NCI-H1417 treated with DMSO at 0.1 percent for 48 hours (cell line): ENCODE measurements around the gene BICRAL.
A peak's percentile ranks its signal among the peaks of the same experiment; 100 is the strongest.
"Not testable (repeated sequence)": the region's sequence is repeated elsewhere in the genome, so short reads cannot be mapped to it uniquely, and the experiment has no call there.

Source experiments
- DNase-seq: peaks from one replicate; lab custom pipeline; 2025; lab: John Stamatoyannopoulos, UW

Gene BICRAL

GRCh38 chr6:42841844-42842584, 60.2 kb downstream of the BICRAL start:
- DNase-seq = no peak

GRCh38 chr6:42845327-42845694, 63.5 kb downstream of the BICRAL start:
- no peak for DNase-seq

GRCh38 chr6:42846505-42846904, 64.7 kb downstream of the BICRAL start:
- no peak for DNase-seq

- no peak for DNase-seq
These were observed 66.8 kb downstream of the BICRAL start for GRCh38 chr6:42848700-42849099.

GRCh38 chr6:42851599-42851998, 69.7 kb downstream of the BICRAL start:
- no peak for DNase-seq

GRCh38 chr6:42860036-42860435, 78.2 kb downstream of the BICRAL start:
- no peak for DNase-seq

GRCh38 chr6:42860481-42860880, 78.6 kb downstream of the BICRAL start:
- DNase-seq = no peak

- DNase-seq = no peak
These were observed 82.8 kb downstream of the BICRAL start for GRCh38 chr6:42864602-42865001.

- DNase-seq = no peak
These were observed 88.5 kb downstream of the BICRAL start for GRCh38 chr6:42870145-42870936.

GRCh38 chr6:42871711-42872110, 89.9 kb downstream of the BICRAL start:
- no peak for DNase-seq

- DNase-seq = no peak
These were observed 91.5 kb downstream of the BICRAL start for GRCh38 chr6:42873313-42873712.

- DNase-seq = no peak
These were observed 95.8 kb downstream of the BICRAL start for GRCh38 chr6:42877695-42878094.

- DNase-seq = peak; percentile 78
These were observed 97.8 kb downstream of the BICRAL start, which contains the start of gene RPL7L1 for GRCh38 chr6:42879372-42880239. Gene RPL7L1, plus strand, starts transcription at chr6:42879616. Its CDS starts 295 bp downstream, at chr6:42879911.

GRCh38 chr6:42880240-42880817, 98.5 kb downstream of the BICRAL start:
- not testable (repeated sequence) for DNase-seq

GRCh38 chr6:42880871-42881270, 99.0 kb downstream of the BICRAL start:
- DNase-seq = not testable (repeated sequence)

GRCh38 chr6:42885702-42886101, 103.8 kb downstream of the BICRAL start:
- no peak for DNase-seq

GRCh38 chr6:42888201-42888600, 106.3 kb downstream of the BICRAL start:
- DNase-seq = not testable (repeated sequence)

GRCh38 chr6:42889815-42890214, 108.0 kb downstream of the BICRAL start:
- DNase-seq = no peak

- DNase-seq = peak; percentile 72
These were observed 108.7 kb downstream of the BICRAL start for GRCh38 chr6:42890311-42891198.

- no peak for DNase-seq
These were observed 109.4 kb downstream of the BICRAL start for GRCh38 chr6:42891199-42891722.
